Upper lobe of left lung (tissue), 4 donors: ENCODE results near the gene TPST2.

Experiments used
- CTCF ChIP-seq, 6 experiments: fragments of 450-650 bp in 4 of 6; fragments of 200-600 bp in 2 of 6; sonication (generic) in 2 of 6; IDR thresholded peaks; one replicate each; pipeline ENCODE4 v1.5.1; 2016 to 2019; ENCODE audit warnings: antibody characterized with exemption in 6 of 6
- POLR2A ChIP-seq, 4 donors: fragments of 450-650 bp; IDR thresholded peaks; one replicate each; pipeline ENCODE4 v1.5.1; 2016 to 2017; ENCODE audit warnings: antibody characterized with exemption in 4 of 4, mild to moderate bottlenecking in 2 of 4

GRCh38 chr22:26634189-26634588 is 44.3 kb upstream of the TPST2 start:
- TF ChIP-seq CTCF (IDR thresholded peaks at IDR 0.05) (no peak), POLR2A (IDR thresholded peaks at IDR 0.05) (no peak)
